ENCODE measurements around the gene PDIA5. TPM values are rescaled to one million over a fixed set of nuclear protein-coding genes. Genes with fewer than 3 reads are reported as not detected.

Gene PDIA5
- total and polyA plus RNA-seq, 4 donors = 15.5 to 38.6 (median 30.7) TPM

DNA sequence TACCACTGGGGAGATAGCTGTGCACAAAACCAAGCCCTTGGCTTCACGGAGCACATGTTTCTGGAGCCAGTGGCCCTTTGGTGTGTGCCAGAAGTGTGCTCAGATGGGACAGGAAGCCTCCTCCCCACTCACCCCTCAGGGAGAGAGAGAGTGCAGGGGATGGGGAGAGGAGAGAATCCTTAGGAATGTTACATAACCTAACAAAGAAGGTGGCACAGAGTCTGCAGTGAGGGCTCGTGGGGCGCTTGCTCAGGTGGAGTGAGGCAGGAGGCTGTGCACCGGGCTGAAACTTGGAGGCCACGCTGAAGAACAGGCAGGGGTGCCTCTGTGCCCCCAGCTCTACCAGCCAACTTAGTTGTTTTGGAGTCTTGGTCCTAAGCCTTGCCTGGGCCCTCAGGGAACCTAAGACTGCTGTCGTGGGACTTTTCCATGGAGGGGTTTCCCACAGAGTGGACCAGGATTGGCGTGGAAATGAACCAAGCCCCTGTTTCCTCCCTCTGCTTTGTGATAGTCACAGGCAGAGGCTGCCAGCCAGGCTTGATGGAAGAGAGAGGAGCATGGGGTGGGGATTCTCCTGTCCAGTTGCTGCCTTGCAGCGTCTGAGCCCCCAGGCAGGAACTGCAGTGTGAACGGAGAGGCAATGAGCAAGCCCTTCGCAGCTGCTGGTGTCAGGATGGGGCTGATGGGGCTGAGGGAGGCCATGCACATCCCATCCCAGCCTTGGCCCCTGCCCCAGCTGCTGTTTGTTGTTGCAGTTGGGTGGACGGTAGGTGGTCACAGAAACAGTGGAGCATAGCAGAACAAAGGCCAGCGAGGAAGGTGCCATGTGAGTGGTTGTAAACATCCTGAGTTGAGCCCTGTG, 32.7 kb downstream of the PDIA5 start:
- TF ChIP-seq, protein P1, sequence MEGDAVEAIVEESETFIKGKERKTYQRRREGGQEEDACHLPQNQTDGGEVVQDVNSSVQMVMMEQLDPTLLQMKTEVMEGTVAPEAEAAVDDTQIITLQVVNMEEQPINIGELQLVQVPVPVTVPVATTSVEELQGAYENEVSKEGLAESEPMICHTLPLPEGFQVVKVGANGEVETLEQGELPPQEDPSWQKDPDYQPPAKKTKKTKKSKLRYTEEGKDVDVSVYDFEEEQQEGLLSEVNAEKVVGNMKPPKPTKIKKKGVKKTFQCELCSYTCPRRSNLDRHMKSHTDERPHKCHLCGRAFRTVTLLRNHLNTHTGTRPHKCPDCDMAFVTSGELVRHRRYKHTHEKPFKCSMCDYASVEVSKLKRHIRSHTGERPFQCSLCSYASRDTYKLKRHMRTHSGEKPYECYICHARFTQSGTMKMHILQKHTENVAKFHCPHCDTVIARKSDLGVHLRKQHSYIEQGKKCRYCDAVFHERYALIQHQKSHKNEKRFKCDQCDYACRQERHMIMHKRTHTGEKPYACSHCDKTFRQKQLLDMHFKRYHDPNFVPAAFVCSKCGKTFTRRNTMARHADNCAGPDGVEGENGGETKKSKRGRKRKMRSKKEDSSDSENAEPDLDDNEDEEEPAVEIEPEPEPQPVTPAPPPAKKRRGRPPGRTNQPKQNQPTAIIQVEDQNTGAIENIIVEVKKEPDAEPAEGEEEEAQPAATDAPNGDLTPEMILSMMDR (IDR thresholded peaks at IDR 0.05; ENCODE audit: control extremely low read depth, extremely low read depth) = no peak
- Histone ChIP-seq H3K36me3 (ENCODE audit: control insufficient read depth in 4 of 4, insufficient read depth in 4 of 4, low read length in 4 of 4) (peaks cover 0 to 12% (median 3%) of the 10 kb centered on the region in 4 donors), H3K27me3 (ENCODE audit: control insufficient read depth in 3 of 3, insufficient read depth in 3 of 3, low read length in 2 of 3) (no peaks in the 10 kb centered on the region), H3K27ac (ENCODE audit: low read depth in 1 of 2, low read length in 1 of 2) (no peak overlapping the region), H3K4me3 (no peak overlapping the region), H3K9me3 (ENCODE audit: control insufficient read depth in 4 of 4, insufficient read depth in 3 of 4, low read length in 3 of 4) (no peaks in the 10 kb centered on the region), H3K4me1 (ENCODE audit: control insufficient read depth in 5 of 5, insufficient read depth in 5 of 5, low read length in 5 of 5) (peaks cover 0 to 26% (median 19%) of the 10 kb centered on the region in 5 donors), H3K9ac (ENCODE audit: insufficient read depth in 1 of 2, low read length in 2 of 2) (no peak overlapping the region)
- DNase-seq (no peak), ATAC-seq (ENCODE audit: insufficient read depth, low FRiP score) (no peak)
- WGBS, 2 donors = 80 to 87% methylated on average over 12 of the region's 12 CpGs

DNA sequence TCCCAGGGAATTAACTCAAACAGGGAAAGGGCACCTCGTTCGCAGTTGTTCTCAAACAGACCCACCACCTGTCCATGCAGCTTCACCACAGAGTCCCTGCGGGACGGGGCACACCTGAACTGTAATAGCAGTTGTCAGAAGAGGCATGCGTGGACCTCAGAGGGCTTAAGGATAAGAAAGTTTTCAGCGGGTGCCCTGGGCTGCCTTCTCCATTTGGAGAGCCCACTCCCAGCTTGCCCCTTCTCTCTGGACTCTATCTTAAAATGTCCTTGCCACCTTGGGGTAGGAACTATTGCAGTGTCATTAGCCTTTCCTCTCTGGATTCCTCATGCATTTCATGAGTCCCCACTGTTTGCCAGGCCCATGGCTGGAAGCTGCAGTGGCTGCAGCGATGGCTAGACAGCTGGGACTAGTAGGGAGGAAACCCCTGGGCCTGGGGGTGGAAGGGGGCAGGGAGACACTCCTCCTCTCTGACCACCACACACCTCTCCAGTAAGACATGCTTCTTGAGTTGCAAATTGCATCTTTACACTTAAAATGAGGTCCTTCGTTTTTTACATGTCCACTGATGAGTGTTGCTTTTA, 33.5 kb downstream of the PDIA5 start:
- peaks cover 0 to 15% (median 3%) of the 10 kb centered on the region in 4 donors for H3K36me3 ChIP-seq (ENCODE audit: control insufficient read depth in 4 of 4, insufficient read depth in 4 of 4, low read length in 4 of 4)
- peaks cover 0 to 26% (median 19%) of the 10 kb centered on the region in 5 donors for H3K4me1 ChIP-seq (ENCODE audit: control insufficient read depth in 5 of 5, insufficient read depth in 5 of 5, low read length in 5 of 5)
- WGBS, 2 donors = 90 to 95% methylated on average over 8 of the region's 8 CpGs
- no peak overlapping the region for H3K27ac ChIP-seq (ENCODE audit: low read depth in 1 of 2, low read length in 1 of 2)
- TF ChIP-seq, protein P1 (IDR thresholded peaks at IDR 0.05; ENCODE audit: control extremely low read depth, extremely low read depth) = no peak
- no peaks in the 10 kb centered on the region for H3K9me3 ChIP-seq (ENCODE audit: control insufficient read depth in 4 of 4, insufficient read depth in 3 of 4, low read length in 3 of 4)
- no peaks in the 10 kb centered on the region for H3K27me3 ChIP-seq (ENCODE audit: control insufficient read depth in 3 of 3, insufficient read depth in 3 of 3, low read length in 2 of 3)
- no peak overlapping the region for H3K4me3 ChIP-seq
- no peak for ATAC-seq (ENCODE audit: insufficient read depth, low FRiP score)
- no peak for DNase-seq
- no peak overlapping the region for H3K9ac ChIP-seq (ENCODE audit: insufficient read depth in 1 of 2, low read length in 2 of 2)

DNA sequence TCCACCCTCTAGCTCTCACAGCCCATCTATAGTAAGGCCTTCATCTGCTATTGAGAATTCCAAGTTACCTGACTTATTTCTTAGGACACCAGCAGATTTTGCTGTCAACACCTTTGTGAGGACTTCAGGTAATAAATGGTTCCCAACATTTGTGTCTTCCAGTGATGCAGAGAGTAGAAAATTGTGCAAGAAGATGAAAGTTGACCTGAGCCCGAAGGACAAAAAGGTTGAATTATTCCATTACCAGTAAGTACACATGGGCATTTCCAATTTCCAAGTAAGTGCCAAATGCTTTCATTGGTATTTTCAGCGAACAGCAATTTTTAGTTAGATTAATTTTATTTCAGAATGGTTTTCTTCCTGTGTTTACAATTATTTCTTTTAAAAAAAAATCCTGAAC, 35.4 kb downstream of the PDIA5 start:
- Histone ChIP-seq H3K4me3 (no peak overlapping the region), H3K9ac (ENCODE audit: insufficient read depth in 1 of 2, low read length in 2 of 2) (no peak overlapping the region), H3K27me3 (ENCODE audit: control insufficient read depth in 3 of 3, insufficient read depth in 3 of 3, low read length in 2 of 3) (no peaks in the 10 kb centered on the region), H3K27ac (ENCODE audit: low read depth in 1 of 2, low read length in 1 of 2) (no peak overlapping the region), H3K4me1 (ENCODE audit: control insufficient read depth in 5 of 5, insufficient read depth in 5 of 5, low read length in 5 of 5) (peaks cover 0 to 19% (median 14%) of the 10 kb centered on the region in 5 donors), H3K36me3 (ENCODE audit: control insufficient read depth in 4 of 4, insufficient read depth in 4 of 4, low read length in 4 of 4) (peaks cover 0 to 26% (median 5%) of the 10 kb centered on the region in 4 donors), H3K9me3 (ENCODE audit: control insufficient read depth in 4 of 4, insufficient read depth in 3 of 4, low read length in 3 of 4) (no peaks in the 10 kb centered on the region)
- TF ChIP-seq, protein P1 (IDR thresholded peaks at IDR 0.05; ENCODE audit: control extremely low read depth, extremely low read depth) = no peak
- WGBS, 2 donors = 93% methylated on average over 2 of the region's 2 CpGs
- ATAC-seq (ENCODE audit: insufficient read depth, low FRiP score) (no peak), DNase-seq (no peak)

All from lung (tissue), 12 donors.